ENCODE measurements around the gene SLC35E2B.

Gene SLC35E2B

GRCh38 chr1:1623631-1624442, 68.8 kb downstream of the SLC35E2B start:
- no peak for DNase-seq (ENCODE audit: low spot score)

DNA sequence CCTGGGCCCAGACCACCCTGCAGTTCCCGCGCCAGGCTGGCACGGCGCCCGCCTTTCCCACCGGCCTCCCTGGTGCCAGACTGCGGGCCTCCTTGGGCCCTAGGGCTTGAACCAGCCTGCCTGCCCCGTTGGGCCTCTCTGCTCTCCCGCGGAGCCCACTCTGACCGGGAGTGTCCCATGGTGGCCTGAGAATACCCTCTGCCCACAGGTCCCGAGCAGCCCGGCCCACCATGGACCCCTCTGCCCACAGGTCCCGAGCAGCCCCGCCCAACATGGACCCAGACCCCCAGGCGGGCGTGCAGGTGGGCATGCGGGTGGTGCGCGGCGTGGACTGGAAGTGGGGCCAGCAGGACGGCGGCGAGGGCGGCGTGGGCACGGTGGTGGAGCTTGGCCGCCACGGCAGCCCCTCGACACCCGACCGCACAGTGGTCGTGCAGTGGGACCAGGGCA, 69.4 kb downstream of the SLC35E2B start:
- no peak for DNase-seq (ENCODE audit: low spot score)

DNA sequence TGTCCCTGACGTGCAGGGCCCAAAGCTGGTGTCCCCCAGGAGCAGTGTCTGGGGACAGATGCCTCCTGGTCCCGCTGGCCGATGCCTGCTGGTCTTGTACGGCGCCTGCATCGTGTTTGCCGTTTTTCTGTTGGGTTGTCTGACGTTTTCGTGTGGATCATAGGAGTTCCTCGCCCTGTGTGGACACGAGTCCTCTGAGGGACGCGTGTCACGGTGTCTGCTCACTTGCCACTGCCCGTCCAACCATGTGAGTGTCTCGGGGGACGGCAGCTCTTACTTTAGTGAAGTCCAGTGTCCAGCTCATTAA, 69.9 kb downstream of the SLC35E2B start:
- DNase-seq (ENCODE audit: low spot score): no peak

- no peak for DNase-seq (ENCODE audit: low spot score)
Observed at GRCh38 chr1:1622010-1622787, 70.4 kb downstream of the SLC35E2B start.

GRCh38 chr1:1621173-1622009, 71.2 kb downstream of the SLC35E2B start:
- no peak for DNase-seq (ENCODE audit: low spot score)

- DNase-seq (ENCODE audit: low spot score): no peak
Observed at GRCh38 chr1:1620433-1621139, 72.0 kb downstream of the SLC35E2B start.

DNA sequence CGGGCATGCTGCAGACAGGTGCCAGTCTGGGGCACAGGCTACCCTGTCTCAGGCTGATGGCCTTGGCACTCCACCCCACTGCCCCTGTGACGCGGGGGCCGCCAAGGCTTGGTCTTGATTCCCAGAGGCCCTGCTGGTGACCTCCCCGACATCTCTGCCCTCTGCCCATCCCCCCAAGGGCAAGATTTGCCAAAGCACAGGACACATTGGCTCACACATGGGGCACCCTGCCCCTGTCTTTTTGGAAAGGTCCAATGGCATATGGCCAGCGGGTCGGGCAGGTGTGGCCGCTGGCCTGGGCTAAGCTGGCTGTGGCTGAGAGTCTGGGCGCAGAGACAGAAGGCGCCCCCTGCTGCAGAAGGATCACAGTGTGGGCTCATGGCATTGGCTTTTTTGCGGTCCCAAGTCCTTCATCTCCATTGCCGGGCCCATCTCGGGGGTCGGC, 72.7 kb downstream of the SLC35E2B start:
- no peak for DNase-seq (ENCODE audit: low spot score)

GRCh38 chr1:1618396-1619068, 74.1 kb downstream of the SLC35E2B start:
- DNase-seq (ENCODE audit: low spot score): no peak

- DNase-seq (ENCODE audit: low spot score): no peak
Observed at GRCh38 chr1:1617925-1618324, 74.7 kb downstream of the SLC35E2B start.

DNA sequence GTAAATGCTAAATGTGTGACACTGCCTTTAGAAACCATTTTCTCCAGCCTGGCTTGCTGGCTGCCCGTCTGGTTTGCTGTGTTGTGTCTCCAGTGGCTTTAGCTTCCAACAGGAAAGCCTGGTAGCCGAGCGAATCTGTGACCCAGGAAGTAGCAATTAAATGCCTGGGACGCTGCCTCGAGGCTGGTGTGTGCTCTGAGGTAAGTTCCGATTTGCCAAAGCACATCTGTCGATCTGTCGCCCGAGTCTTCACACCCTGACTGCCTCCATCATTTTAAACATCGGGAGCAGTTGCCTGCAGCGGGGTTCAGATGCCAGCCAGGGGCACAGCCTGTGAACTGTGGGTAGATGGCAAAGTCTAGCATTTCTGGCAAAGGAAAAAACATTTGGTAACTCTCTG, 75.1 kb downstream of the SLC35E2B start:
- no peak for DNase-seq (ENCODE audit: low spot score)

DNA sequence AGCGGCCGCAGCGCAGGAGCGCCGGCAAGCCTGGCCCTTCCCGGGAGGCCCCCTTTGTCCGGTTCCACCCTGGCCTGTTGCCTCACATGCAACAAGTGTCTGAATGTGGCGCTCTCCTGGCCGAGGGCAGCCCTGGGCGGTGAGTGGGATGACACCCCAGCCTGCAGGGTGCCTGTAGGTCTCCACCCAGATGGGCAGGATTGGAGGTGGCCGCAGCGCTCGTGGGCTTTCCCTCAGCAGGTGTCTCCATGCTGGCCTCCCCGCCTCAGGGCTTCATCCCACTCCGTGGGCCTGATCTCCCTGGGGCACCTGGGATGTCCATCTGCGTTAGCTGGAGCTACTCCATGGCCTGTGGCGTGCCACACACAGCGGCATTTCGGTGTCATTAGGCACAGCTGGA, 75.8 kb downstream of the SLC35E2B start:
- DNase-seq (ENCODE audit: low spot score): no peak

- peak; percentile 36 for DNase-seq (ENCODE audit: low spot score)
Observed at GRCh38 chr1:1616045-1616790, 76.4 kb downstream of the SLC35E2B start.

GRCh38 chr1:1615256-1616044, 77.1 kb downstream of the SLC35E2B start, which contains the start of gene MIB2:
MIB2 (plus strand) TSS chr1:1615500; CDS start chr1:1623453, 7,953 bp downstream.
- peak; percentile 98 for DNase-seq (ENCODE audit: low spot score)

DNA sequence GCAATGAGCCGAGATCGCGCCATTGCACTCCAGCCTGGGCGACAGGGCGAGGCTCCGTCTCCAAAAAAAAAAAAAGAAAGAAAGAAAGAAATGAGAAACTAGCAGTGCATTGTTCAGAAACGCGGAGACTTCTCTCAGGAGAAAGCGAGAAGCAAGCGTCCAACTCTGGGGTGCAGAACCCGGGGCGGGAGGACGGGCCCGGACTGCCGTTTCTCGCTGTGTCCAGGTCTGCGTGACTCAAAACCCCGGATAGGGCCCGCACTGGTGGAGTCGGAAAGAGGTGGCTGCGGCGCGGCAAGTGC, 77.7 kb downstream of the SLC35E2B start:
- DNase-seq (ENCODE audit: low spot score): no peak

DNA sequence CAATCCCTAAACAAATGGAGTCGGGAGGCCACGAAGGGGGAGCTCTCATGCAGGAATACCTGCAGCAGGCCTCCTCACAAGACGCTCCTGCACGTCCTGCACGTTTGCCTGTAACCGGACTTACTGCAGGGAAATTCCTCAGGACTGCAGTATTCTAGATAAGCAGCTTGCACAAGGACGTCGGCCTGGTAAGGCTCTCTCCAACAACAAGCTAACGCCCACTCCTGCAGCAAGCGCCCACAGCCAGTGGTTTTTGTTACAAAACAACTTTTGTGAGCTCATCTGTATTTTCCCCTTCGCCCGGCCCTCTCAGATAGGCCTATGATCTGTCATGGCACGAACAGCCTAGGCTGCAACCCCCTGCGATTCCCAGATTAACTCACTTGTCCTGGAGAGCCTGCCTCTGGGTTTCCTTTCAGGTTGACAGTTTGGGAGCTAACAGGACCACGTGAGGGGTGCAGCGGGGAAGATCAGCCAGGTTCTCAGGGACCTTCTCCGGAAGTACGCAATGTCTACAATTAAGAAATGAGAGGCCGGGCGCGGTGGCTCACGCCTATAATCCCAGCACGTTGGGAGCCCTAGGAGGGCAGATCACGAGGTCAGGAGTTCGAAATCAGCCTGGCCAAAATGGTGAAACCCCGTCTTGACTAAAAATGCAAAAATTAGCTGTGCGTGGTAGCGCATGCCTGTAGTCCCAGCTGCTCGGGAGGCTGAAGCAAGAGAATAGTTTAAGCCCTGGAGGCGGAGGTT, 78.2 kb downstream of the SLC35E2B start:
- DNase-seq (ENCODE audit: low spot score): peak; percentile 63

GRCh38 chr1:1613509-1614082, 79.0 kb downstream of the SLC35E2B start:
- DNase-seq (ENCODE audit: low spot score): no peak

- no peak for DNase-seq (ENCODE audit: low spot score)
Observed at GRCh38 chr1:1612104-1612400, 80.5 kb downstream of the SLC35E2B start.

DNA sequence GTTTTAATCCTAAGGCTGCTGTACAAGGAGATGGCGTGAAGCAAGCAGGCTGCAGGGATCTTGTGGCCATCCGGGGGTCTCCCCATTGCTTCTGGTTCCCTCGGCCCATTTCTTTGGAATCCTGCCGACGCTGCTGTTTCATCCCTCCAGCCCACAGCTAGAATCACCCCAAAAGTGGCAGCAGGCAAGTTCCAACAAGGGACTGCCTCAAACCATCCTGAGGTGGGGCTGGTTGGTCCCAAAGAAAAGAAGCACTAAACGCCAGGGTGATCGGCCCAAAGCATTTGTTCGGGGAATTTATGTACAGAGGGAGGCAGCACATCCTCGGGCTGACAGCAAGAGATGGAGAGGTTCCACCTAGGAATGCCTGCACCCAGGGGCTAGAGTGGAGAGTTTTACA, 81.8 kb downstream of the SLC35E2B start:
- no peak for DNase-seq (ENCODE audit: low spot score)
